ENCODE measurements around the gene CCNY.

DNA sequence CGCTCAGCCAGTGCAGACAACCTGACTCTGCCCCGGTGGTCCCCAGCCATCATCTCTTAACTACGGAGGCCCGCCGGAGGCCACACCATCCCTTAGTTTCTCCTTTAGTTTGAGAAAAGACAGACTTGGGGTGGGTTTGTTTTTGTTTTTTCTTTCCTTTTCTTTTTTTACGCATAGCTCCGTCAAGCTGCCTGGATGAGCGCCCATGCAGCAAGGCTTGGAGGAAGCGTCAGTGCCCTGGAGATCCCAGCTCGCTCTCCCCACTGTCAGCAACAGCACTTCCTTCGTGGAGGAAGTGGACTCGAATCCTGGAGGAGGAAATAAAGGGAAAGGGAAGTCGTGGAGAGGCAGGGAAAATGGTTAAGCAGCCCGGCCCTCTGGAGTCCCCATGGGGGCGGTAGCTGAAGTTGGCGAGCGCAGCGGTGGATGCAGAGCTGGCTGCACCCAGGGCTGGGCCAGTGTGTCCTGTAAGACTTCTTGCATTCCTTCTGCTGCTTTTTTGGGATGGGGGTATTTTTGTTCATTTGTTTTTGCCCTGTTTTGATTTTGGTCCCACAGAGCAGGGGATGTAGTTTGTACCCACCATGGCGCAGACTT, 232.9 kb downstream of the CCNY start:
- TF ChIP-seq, protein P1, sequence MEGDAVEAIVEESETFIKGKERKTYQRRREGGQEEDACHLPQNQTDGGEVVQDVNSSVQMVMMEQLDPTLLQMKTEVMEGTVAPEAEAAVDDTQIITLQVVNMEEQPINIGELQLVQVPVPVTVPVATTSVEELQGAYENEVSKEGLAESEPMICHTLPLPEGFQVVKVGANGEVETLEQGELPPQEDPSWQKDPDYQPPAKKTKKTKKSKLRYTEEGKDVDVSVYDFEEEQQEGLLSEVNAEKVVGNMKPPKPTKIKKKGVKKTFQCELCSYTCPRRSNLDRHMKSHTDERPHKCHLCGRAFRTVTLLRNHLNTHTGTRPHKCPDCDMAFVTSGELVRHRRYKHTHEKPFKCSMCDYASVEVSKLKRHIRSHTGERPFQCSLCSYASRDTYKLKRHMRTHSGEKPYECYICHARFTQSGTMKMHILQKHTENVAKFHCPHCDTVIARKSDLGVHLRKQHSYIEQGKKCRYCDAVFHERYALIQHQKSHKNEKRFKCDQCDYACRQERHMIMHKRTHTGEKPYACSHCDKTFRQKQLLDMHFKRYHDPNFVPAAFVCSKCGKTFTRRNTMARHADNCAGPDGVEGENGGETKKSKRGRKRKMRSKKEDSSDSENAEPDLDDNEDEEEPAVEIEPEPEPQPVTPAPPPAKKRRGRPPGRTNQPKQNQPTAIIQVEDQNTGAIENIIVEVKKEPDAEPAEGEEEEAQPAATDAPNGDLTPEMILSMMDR (IDR thresholded peaks at IDR 0.05) = no peak
- TF ChIP-seq POLR2A (IDR thresholded peaks at IDR 0.05) = no peak

All from lower leg skin (tissue), 3 donors.